ENCODE measurements around the gene MFSD1. TPM values are rescaled to one million over a fixed set of nuclear protein-coding genes. Genes with fewer than 3 reads are reported as not detected.

Gene MFSD1
- total and polyA plus RNA-seq, 2 of the 4 experiments (the other 2 are of a cell fraction): 50.4 to 64.2 TPM

DNA sequence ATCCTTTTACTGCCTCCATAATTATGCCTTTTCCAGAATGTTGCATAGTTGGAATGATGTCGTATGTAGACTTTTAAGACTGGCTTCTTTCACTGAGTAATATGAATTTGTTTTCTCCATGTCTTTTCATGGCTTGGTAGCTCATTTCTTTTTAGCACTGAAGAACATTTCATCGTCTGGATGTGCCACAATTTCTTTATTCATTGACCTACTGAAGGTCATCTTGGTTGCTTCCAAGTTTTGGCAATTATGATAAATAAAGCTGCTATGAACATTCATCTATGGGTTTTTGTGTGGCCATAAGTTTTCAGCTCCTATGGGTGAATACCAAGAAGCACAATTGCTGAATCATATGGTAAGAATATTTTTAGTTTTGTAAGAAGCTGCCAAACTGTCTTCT lies 46.4 kb upstream of the MFSD1 start:
- Histone ChIP-seq H3K27ac (ENCODE audit: insufficient read depth, low read length) (no peak overlapping the region), H3K14ac (replicated peaks; ENCODE audit: low read depth, low read length) (no peak overlapping the region), H3K79me1 (ENCODE audit: low read depth in 1 of 2, low read length in 2 of 2) (no peaks in the 10 kb centered on the region), H3K4me1 (ENCODE audit: control insufficient read depth, insufficient read depth, low read length) (no peaks in the 10 kb centered on the region; the same call in 1 of the 2 replicates), H3K4me2 (ENCODE audit: low read depth, low read length) (no peak overlapping the region), H3K18ac (ENCODE audit: low read depth, low read length) (no peak overlapping the region), H3K36me3 (ENCODE audit: control insufficient read depth, insufficient read depth, low read length) (no peaks in the 10 kb centered on the region; the same call in 1 of the 2 replicates), H2AK9ac (replicated peaks; ENCODE audit: low read depth, low read length, poor library complexity) (no peak overlapping the region), H4K91ac (ENCODE audit: insufficient read depth, low read depth, low read length) (no peak overlapping the region), H3K4me3 (ENCODE audit: insufficient read depth, low read depth, low read length) (no peak overlapping the region), H4K20me1 (ENCODE audit: insufficient read depth, low read length) (no peaks in the 10 kb centered on the region), H3K27me3 (ENCODE audit: control insufficient read depth, insufficient read depth, low read length) (no peaks in the 10 kb centered on the region), H2BK120ac (ENCODE audit: low read depth, low read length) (no peak overlapping the region), H3K4ac (ENCODE audit: low read depth, low read length) (no peak overlapping the region), H3K23ac (ENCODE audit: low read depth, low read length) (no peak overlapping the region), H3K56ac (ENCODE audit: extremely low read depth, insufficient read depth, low read length) (no peak overlapping the region), H2BK15ac (ENCODE audit: low read depth, low read length) (no peak overlapping the region), H4K8ac (ENCODE audit: low read depth in 2 of 2, low read length in 2 of 2) (no peak overlapping the region), H2BK5ac (ENCODE audit: low read depth, low read length, poor library complexity, severe bottlenecking) (no peak overlapping the region), H3K9me1 (ENCODE audit: insufficient read depth, low read length) (no peaks in the 10 kb centered on the region), H3K9me3 (ENCODE audit: control insufficient read depth, insufficient read depth, low read length) (no peaks in the 10 kb centered on the region), H2BK20ac (ENCODE audit: low read depth, low read length) (no peak overlapping the region), H3K9ac (ENCODE audit: low read depth, low read length) (no peak overlapping the region), H2AK5ac (ENCODE audit: low read depth, low read length) (no peak overlapping the region), H4K5ac (ENCODE audit: low read depth, low read length) (no peak overlapping the region), H2AFZ (replicated peaks; ENCODE audit: low read length, poor library complexity) (no peak overlapping the region)
- dilution Hi-C loops (cut with HindIII; ENCODE audit: low sequenced_read_pairs, unreplicated experiment): no loop called here
- no peak for TF ChIP-seq RAD21 (IDR thresholded peaks at IDR 0.05; ENCODE audit: low read length)
- no peak for TF ChIP-seq CHD1 (IDR thresholded peaks at IDR 0.05; ENCODE audit: low read depth, low read length)
- no peak for TF ChIP-seq RCOR1 (IDR thresholded peaks at IDR 0.05; ENCODE audit: insufficient replicate concordance, low read length)
- no peak for TF ChIP-seq MAFK (IDR thresholded peaks at IDR 0.05; ENCODE audit: low read depth, low read length)
- TF ChIP-seq CEBPB (IDR thresholded peaks at IDR 0.05; ENCODE audit: low read depth, low read length): no peak
- TF ChIP-seq, protein P1, sequence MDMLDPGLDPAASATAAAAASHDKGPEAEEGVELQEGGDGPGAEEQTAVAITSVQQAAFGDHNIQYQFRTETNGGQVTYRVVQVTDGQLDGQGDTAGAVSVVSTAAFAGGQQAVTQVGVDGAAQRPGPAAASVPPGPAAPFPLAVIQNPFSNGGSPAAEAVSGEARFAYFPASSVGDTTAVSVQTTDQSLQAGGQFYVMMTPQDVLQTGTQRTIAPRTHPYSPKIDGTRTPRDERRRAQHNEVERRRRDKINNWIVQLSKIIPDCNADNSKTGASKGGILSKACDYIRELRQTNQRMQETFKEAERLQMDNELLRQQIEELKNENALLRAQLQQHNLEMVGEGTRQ (IDR thresholded peaks at IDR 0.05; ENCODE audit: low read depth, low read length): no peak
- no peak for TF ChIP-seq MAZ (IDR thresholded peaks at IDR 0.05; ENCODE audit: borderline replicate concordance, low read depth, low read length)
- no peak for TF ChIP-seq NFE2L2 (IDR thresholded peaks at IDR 0.05; ENCODE audit: low read depth, low read length)
- TF ChIP-seq, protein P2, sequence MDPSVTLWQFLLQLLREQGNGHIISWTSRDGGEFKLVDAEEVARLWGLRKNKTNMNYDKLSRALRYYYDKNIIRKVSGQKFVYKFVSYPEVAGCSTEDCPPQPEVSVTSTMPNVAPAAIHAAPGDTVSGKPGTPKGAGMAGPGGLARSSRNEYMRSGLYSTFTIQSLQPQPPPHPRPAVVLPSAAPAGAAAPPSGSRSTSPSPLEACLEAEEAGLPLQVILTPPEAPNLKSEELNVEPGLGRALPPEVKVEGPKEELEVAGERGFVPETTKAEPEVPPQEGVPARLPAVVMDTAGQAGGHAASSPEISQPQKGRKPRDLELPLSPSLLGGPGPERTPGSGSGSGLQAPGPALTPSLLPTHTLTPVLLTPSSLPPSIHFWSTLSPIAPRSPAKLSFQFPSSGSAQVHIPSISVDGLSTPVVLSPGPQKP (IDR thresholded peaks at IDR 0.05; ENCODE audit: borderline replicate concordance, low read depth, low read length): no peak
- TF ChIP-seq MXI1 (IDR thresholded peaks at IDR 0.05; ENCODE audit: borderline replicate concordance, low read depth, low read length): no peak
- TF ChIP-seq RFX5 (IDR thresholded peaks at IDR 0.05; ENCODE audit: low read depth, low read length): no peak
- TF ChIP-seq BHLHE40 (IDR thresholded peaks at IDR 0.05; ENCODE audit: low read depth, low read length): no peak
- no peak for TF ChIP-seq CTCF (conservative IDR thresholded peaks at IDR 0.05; ENCODE audit: low read depth, low read length)
- TF ChIP-seq POLR2A (IDR thresholded peaks at IDR 0.05; ENCODE audit: low read depth, low read length): no peak
- TF ChIP-seq SMC3 (IDR thresholded peaks at IDR 0.05; ENCODE audit: low read depth, low read length): no peak
- no peak for TF ChIP-seq FOS (IDR thresholded peaks at IDR 0.05; ENCODE audit: low read depth, low read length)
- ATAC-seq (ENCODE audit: low read depth) (no peak), DNase-seq (no peak)
- ChIA-PET POLR2A (ENCODE audit: unreplicated experiment) (no interaction called here), CTCF (interaction anchor here (0.6 to 1.6 kb wide), 3 partner anchors 17 to 96 kb away, joined by 3 to 7 read pairs (median 3); no protein-coding TSS in a partner anchor)
- intact Hi-C loops (cut with micrococcal nuclease): no loop called here
- in situ Hi-C loops (cut with MboI; ENCODE audit: low sequenced_read_pairs): no loop called here
- WGBS, 2 experiments (ENCODE audit: extremely low coverage in 2 of 2, insufficient read length in 1 of 2): no CpG with 5 or more reads among the region's 2 CpGs
- BruUV-seq (replicated peaks): no TSS peak

Measured in IMR-90 (cell line).